Measurements from ENCODE around the gene TMEM59.

DNA sequence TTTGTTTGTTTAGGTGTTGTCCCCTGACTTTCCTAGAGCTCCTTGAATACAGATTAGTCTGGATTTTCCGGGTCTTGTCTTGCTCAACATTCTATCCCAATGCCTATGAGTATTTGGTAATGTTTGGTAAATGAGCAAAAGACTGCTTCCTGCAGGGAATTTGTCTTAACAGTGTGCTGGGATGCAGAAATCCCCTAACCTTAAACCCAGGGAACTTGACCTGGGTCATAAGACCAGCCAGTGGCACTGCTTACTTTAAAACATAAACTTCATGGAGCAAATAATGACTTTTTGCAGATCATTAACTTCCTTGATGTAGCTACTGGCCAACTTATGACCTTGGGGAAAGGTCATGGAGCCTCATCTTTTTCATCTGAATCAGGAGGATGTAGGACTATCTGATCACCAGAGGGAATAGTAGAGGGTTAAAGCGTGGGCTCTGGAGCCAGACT is 27.6 kb upstream of the TMEM59 start:
- TF ChIP-seq EZH2 (IDR thresholded peaks at IDR 0.05; ENCODE audit: low read depth, low read length, severe bottlenecking), result no peak
- TF ChIP-seq POLR2A (IDR thresholded peaks at IDR 0.05; ENCODE audit: control extremely low read depth in 1 of 2, low read depth in 2 of 2, low read length in 2 of 2), result no peak
- TF ChIP-seq, protein P1, sequence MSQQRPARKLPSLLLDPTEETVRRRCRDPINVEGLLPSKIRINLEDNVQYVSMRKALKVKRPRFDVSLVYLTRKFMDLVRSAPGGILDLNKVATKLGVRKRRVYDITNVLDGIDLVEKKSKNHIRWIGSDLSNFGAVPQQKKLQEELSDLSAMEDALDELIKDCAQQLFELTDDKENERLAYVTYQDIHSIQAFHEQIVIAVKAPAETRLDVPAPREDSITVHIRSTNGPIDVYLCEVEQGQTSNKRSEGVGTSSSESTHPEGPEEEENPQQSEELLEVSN (IDR thresholded peaks at IDR 0.05), result no peak
- no peak for TF ChIP-seq RNF2 (IDR thresholded peaks at IDR 0.05; ENCODE audit: borderline replicate concordance, low read depth, low read length, missing control alignments, poor library complexity, severe bottlenecking)
- no peak for TF ChIP-seq MAFK (IDR thresholded peaks at IDR 0.05; ENCODE audit: low read depth, low read length)
- TF ChIP-seq RBBP5 (IDR thresholded peaks at IDR 0.05; ENCODE audit: borderline replicate concordance, low read depth, low read length), result no peak
- TF ChIP-seq, protein P2, sequence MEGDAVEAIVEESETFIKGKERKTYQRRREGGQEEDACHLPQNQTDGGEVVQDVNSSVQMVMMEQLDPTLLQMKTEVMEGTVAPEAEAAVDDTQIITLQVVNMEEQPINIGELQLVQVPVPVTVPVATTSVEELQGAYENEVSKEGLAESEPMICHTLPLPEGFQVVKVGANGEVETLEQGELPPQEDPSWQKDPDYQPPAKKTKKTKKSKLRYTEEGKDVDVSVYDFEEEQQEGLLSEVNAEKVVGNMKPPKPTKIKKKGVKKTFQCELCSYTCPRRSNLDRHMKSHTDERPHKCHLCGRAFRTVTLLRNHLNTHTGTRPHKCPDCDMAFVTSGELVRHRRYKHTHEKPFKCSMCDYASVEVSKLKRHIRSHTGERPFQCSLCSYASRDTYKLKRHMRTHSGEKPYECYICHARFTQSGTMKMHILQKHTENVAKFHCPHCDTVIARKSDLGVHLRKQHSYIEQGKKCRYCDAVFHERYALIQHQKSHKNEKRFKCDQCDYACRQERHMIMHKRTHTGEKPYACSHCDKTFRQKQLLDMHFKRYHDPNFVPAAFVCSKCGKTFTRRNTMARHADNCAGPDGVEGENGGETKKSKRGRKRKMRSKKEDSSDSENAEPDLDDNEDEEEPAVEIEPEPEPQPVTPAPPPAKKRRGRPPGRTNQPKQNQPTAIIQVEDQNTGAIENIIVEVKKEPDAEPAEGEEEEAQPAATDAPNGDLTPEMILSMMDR (IDR thresholded peaks at IDR 0.05; ENCODE audit: control extremely low read depth in 1 of 3, insufficient read depth in 1 of 3, low read depth in 1 of 3, low read length in 3 of 3), result no peak
